A673 (cell line): ENCODE results near the gene GLTP. TPM values are rescaled to one million over a fixed set of nuclear protein-coding genes. Genes with fewer than 3 reads are reported as not detected.
"Not testable (repeated sequence)": the region's sequence is repeated elsewhere in the genome, so short reads cannot be mapped to it uniquely, and the experiment has no call there.

Experiments used
- BruUV-seq: library from RNA; stranded (reverse); fragments of 400-500 nt; replicated peaks from 2 replicates; lab custom pipeline; 2021; lab: Mats Ljungman, UMichigan
- CTCF ChIA-PET: fragments of 300-600 bp; sonication (Branson Sonifier 250); formaldehyde crosslinking; loops from one replicate; lab custom pipeline; 2022; ENCODE audit warnings: antibody characterized with exemption; lab: Charles Lee
- POLR2A ChIA-PET: fragments of 300-600 bp; sonication (Branson Sonifier 250); formaldehyde crosslinking; loops from one replicate; lab custom pipeline; 2022; ENCODE audit warnings: antibody characterized with exemption; ENCODE audit not compliant: low non-redundant PET; lab: Charles Lee
- DNase-seq: peaks from one replicate; pipeline ENCODE4 v3.0.0-alpha.2; 2015; ENCODE audit warnings: low spot score
- H3K27ac ChIP-seq: fragments of 200-600 bp; sonication (generic); 2 replicates; pipeline ENCODE4 v1.5.1; 2016; ENCODE audit warnings: mixed run types, low read depth, mild to moderate bottlenecking, mixed read lengths, antibody characterized with exemption, low read length; ENCODE audit not compliant: poor library complexity, severe bottlenecking
- H3K27me3 ChIP-seq: fragments of 200-600 bp; sonication (generic); replicated peaks from 2 replicates; pipeline ENCODE4 v1.6.1; 2017; ENCODE audit warnings: mixed run types, low read depth, mild to moderate bottlenecking, mixed read lengths, antibody characterized with exemption, low read length; ENCODE audit not compliant: insufficient read depth, poor library complexity
- H3K36me3 ChIP-seq: fragments of 200-600 bp; sonication (generic); 2 replicates; pipeline ENCODE4 v1.6.1; 2016; ENCODE audit warnings: mixed run types, mild to moderate bottlenecking, mixed read lengths, antibody characterized with exemption, low read length; ENCODE audit not compliant: insufficient read depth, poor library complexity, severe bottlenecking
- H3K4me1 ChIP-seq: fragments of 200-600 bp; sonication (generic); 2 replicates; pipeline ENCODE4 v1.6.1; 2017; ENCODE audit warnings: mixed run types, mild to moderate bottlenecking, mixed read lengths, antibody characterized with exemption, low read length; ENCODE audit not compliant: insufficient read depth, poor library complexity, severe bottlenecking
- H3K4me3 ChIP-seq: fragments of 200-600 bp; sonication (generic); 2 replicates; pipeline ENCODE4 v1.5.1; 2016; ENCODE audit warnings: low read depth, mixed run types, mild to moderate bottlenecking, mixed read lengths, low read length; ENCODE audit not compliant: poor library complexity, severe bottlenecking
- H3K9me3 ChIP-seq: fragments of 200-600 bp; sonication (generic); 2 replicates; pipeline ENCODE4 v1.6.1; 2016; ENCODE audit warnings: mixed run types, low read depth, mild to moderate bottlenecking, mixed read lengths, antibody characterized with exemption, low read length; ENCODE audit not compliant: poor library complexity, severe bottlenecking
- EZH2 ChIP-seq: fragments of 200-600 bp; sonication (generic); IDR thresholded peaks from 2 replicates; pipeline ENCODE4 v1.6.1; 2017; ENCODE audit warnings: borderline replicate concordance, low read depth, mild to moderate bottlenecking, mixed read lengths, antibody characterized with exemption, low read length; ENCODE audit not compliant: poor library complexity, severe bottlenecking
- intact Hi-C: fragments of 100-400 bp; cut with micrococcal nuclease; formaldehyde crosslinking; loops from one replicate; pipeline ENCODE4 v1.10.0; 2022; ENCODE audit not compliant: unreplicated experiment
- total RNA-seq: library from RNA; stranded (reverse); gene quantifications from 2 replicates; pipeline ENCODE4 v1.2.3, GENCODE V29; 2021
- TF ChIP-seq, protein P1 (sequence below): fragments of 300-800, 200-600 bp; sonication (generic); conservative IDR thresholded peaks from 2 replicates; pipeline ENCODE4 v1.5.1; 2017; ENCODE audit warnings: low read depth, mild to moderate bottlenecking, antibody characterized with exemption, low read length, moderate library complexity, mixed read lengths

Gene GLTP
- total RNA-seq, 1 experiment from 2014 or later: 20.2 TPM

DNA sequence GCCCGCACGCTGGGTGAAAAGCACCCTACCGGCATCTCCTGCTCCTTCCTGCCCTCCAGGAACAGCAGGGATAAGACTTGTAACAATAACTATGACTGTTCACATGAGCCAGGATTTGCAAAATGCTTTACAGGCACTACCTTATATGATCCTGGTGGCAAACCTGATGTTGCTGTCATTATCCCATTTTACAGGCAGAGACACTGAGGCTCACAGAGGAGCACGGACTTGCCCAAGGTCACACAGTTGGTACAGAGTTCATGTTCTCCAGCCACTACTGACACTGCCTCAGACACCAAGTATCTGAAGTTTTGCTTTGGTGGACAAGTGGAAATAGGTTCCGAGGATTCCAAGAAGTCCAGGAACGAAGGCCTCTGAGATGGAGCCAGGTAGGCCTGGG, 22.6 kb downstream of the GLTP start:
- intact Hi-C loops: no loop called here
- Histone ChIP-seq H3K36me3 (no peaks in the 10 kb centered on the region), H3K27ac (no peak overlapping the region), H3K4me3 (no peak overlapping the region), H3K9me3 (no peaks in the 10 kb centered on the region), H3K27me3 (no peaks in the 10 kb centered on the region), H3K4me1 (no peaks in the 10 kb centered on the region)
- ChIA-PET POLR2A (no interaction called here), CTCF (no interaction called here)
- no peak for DNase-seq
- no peak for TF ChIP-seq EZH2
- TF ChIP-seq, protein P1, sequence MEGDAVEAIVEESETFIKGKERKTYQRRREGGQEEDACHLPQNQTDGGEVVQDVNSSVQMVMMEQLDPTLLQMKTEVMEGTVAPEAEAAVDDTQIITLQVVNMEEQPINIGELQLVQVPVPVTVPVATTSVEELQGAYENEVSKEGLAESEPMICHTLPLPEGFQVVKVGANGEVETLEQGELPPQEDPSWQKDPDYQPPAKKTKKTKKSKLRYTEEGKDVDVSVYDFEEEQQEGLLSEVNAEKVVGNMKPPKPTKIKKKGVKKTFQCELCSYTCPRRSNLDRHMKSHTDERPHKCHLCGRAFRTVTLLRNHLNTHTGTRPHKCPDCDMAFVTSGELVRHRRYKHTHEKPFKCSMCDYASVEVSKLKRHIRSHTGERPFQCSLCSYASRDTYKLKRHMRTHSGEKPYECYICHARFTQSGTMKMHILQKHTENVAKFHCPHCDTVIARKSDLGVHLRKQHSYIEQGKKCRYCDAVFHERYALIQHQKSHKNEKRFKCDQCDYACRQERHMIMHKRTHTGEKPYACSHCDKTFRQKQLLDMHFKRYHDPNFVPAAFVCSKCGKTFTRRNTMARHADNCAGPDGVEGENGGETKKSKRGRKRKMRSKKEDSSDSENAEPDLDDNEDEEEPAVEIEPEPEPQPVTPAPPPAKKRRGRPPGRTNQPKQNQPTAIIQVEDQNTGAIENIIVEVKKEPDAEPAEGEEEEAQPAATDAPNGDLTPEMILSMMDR: no peak
- no TSS peak for BruUV-seq

DNA sequence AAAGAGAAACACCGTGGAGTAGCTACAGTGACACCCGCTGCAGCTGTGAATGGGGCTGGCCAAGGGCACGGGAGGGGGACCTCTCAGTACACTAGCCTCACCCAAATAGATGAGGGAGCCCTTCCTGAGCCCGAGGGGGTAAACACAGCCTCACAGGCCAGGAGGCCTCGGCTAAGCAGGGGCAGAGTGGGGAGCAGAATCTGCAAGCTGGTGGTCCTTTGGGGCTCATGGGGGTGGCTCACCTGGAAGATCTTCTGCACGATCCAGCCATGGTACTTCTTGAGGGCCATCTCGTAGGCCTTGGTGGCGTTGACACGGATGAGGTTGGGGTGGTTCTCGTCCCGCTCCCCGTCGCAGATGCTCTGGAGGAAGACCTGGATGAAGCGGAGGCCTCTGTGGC, 25.0 kb downstream of the GLTP start:
- POLR2A ChIA-PET: no interaction called here
- no peaks in the 10 kb centered on the region for H3K36me3 ChIP-seq

GRCh38 chr12:109850518-109850917, 29.8 kb downstream of the GLTP start:
- H3K4me3 ChIP-seq, H3K27ac ChIP-seq, H3K27me3 ChIP-seq, DNase-seq, POLR2A ChIA-PET, H3K36me3 ChIP-seq, intact Hi-C loops, H3K9me3 ChIP-seq, BruUV-seq, H3K4me1 ChIP-seq: not testable (repeated sequence)
- CTCF ChIA-PET: interaction anchor here (0.7 kb wide), 1 partner anchor 8 kb away, joined by 4 read pairs; no protein-coding TSS in a partner anchor

More for the DNA sequence above, 25.0 kb downstream of the GLTP start:
- TF ChIP-seq, protein P1: no peak
- TF ChIP-seq EZH2: no peak
- DNase-seq: no peak
- CTCF ChIA-PET: interaction anchor here (0.6 kb wide), 1 partner anchor 16 kb away, joined by 3 read pairs; no protein-coding TSS in a partner anchor
- BruUV-seq: no TSS peak
- no peak overlapping the region for H3K27ac ChIP-seq
- intact Hi-C loops: no loop called here
- no peaks in the 10 kb centered on the region for H3K4me1 ChIP-seq
- H3K27me3 ChIP-seq: no peaks in the 10 kb centered on the region
- no peaks in the 10 kb centered on the region for H3K9me3 ChIP-seq
- no peak overlapping the region for H3K4me3 ChIP-seq

DNA sequence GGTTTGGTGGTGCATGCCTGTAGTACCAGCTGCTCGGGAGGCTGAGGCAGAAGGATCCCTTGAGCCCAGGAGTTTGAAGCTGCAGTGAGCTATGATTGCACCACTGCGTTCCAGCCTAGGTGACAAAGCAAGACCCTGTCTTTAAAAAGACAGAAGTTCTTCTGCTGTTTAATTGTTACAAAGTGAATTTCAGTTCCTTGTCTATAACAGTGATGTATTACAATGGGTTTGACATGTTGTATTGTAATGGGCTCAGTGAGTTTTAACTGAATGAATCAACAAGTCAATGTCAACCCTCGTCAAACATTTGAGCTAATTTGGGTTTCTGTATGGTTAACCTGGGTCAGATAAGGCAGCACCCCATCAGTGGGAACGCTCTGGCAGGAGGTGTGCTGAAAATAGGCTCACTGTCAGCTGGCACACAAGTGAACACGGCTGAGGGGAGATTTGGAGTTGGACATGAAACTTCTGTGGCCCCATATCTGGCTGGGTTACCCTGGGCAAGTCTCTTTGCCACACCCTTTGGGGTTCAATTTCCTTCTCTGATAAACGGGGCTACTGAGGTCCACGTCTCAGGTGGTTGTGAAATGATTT, 33.1 kb downstream of the GLTP start:
- POLR2A ChIA-PET: no interaction called here

More for the DNA sequence above, 33.1 kb downstream of the GLTP start:
- no peak overlapping the region for H3K27ac ChIP-seq
- H3K4me1 ChIP-seq: no peaks in the 10 kb centered on the region
- TF ChIP-seq, protein P1: no peak
- no peak for TF ChIP-seq EZH2
- no peaks in the 10 kb centered on the region for H3K9me3 ChIP-seq
- no peaks in the 10 kb centered on the region for H3K27me3 ChIP-seq
- DNase-seq: no peak
- H3K36me3 ChIP-seq: no peaks in the 10 kb centered on the region
- no peak overlapping the region for H3K4me3 ChIP-seq
- CTCF ChIA-PET: no interaction called here
- intact Hi-C loops: no loop called here
- BruUV-seq: no TSS peak
